NCI-H2107 (cell line): ENCODE results near the gene COQ10A.
A peak's percentile ranks its signal among the peaks of the same experiment; 100 is the strongest.

Experiments used
- DNase-seq: peaks from one replicate; lab custom pipeline; 2025; lab: John Stamatoyannopoulos, UW

COQ10A gene

GRCh38 chr12:56315622-56316473 lies 49.1 kb downstream of the COQ10A start, which contains the start of gene CNPY2:
CNPY2 (minus strand) TSS chr12:56315988; CDS start chr12:56315217, 771 bp downstream.
- DNase-seq = peak; percentile 91

GRCh38 chr12:56317675-56318074 lies 50.9 kb downstream of the COQ10A start:
- no peak for DNase-seq
